HG02840 (cell line): ENCODE data around the gene CXCR5.

Experiments used
- ATAC-seq: cut with Tn5 transposase; IDR thresholded peaks from one replicate; pipeline ENCODE4 v1.9.1; 2021; ENCODE audit warnings: mild to moderate bottlenecking, moderate library complexity, moderate number of reproducible peaks; ENCODE audit not compliant: unreplicated experiment, low FRiP score

CXCR5 gene

DNA sequence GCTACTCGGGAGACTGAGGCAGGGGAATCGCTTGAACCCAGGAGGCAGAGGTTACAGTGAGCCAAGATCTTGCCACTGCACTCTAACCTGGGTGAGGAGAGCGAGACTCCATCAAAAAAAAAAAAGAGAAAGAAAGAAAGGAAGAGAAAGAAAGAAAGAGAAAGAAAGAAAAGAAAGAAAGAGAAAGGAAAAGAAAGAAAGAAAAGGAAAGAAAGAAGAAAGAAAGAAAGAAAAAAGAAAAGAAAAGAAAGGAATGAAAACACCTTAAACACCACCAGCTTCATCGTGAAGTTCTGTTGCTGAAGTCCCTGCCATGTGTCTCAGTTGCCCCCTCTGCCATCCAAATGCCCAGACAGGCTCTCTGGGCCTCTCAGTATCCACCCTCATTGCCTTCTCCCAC is 9.9 kb upstream of the CXCR5 start:
- no peak for ATAC-seq

DNA sequence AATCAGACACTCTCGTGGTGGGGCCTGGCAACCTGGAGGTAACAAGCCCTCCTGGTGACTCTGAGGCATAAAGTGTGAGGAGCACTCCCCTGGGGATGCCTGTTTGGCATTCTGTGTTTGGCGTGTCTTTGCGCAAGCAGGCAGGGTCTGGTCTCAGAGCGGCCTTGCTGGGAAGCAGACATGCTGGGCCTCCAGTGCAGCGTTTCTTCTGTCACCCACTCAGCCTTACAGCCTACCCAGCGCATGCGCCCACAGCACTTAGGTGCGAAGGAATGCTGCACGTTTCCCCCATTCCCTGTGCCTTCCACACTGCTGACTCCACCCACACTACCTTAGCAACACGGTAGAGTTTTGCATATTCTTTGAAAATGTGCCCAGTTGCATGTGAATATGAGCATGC is 7.4 kb upstream of the CXCR5 start:
- no peak for ATAC-seq

DNA sequence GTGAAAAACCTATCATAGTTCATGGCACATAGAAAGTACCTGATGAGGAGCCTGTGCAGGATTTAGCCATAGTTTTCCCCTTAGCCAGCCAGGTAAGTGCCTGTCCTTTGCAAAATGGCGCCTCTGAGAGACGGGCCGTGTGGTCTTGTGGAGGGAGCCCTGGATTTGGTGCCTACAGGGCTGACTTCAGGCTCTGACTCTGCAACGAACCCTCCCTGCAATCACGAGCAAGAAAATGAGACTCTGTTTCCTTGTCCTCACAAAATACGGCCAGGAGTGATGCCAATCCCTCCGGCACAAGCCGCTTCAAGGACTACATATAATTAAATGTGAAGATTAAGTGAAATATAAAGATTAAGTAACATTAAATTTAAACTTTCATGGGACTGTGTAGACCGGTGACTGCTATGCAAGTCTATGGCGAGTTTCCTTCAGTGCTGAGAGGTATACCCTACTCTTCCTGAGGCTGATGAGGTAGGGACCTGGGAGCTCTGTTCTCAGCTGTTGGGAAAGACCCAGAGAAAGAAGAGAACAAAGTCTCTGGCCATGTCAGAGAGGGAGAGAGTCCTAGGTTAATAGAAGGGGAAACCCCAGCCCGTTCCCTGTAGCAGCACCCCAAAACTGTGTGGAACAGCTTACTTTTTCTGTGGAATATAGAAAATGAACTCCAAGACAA is 6.1 kb upstream of the CXCR5 start:
- no peak for ATAC-seq

DNA sequence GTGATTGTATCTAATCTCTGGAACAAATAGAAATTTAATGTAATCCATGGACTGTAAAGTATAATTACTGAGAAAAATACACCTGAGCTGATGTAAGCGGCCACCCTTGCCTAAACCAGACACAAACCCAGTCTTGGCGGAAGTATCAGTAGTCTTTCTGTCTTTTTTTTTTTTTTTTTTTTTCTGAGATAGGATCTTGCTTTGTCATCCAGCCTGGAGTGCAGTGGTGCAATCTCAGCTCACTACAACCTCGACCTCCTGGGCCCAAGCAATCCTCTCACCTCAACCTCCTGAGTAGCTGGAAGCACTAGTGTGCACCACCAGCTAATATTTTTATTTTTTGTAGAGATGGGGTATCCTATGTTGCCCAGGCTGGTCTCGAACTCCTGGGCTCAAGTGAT is 5.5 kb upstream of the CXCR5 start:
- no peak for ATAC-seq

DNA sequence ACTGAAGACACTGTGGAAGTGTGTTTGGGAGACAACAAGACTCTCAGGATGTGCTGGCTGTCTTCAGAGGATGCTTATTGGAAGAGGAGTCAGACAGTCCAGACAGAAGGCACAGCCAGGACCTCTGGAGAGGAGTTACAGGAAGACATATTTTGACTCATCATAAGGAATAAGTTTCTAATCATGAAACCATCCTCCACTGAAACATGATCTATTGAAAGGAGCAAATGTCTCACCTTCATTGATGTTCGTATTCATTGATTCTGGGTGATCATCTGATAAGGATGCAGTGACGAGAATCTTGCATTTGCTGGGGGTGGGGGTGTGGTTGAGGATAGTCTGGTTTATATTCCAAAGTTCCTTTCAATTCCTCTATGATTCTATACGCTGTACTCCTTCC is 2.5 kb upstream of the CXCR5 start:
- no peak for ATAC-seq

DNA sequence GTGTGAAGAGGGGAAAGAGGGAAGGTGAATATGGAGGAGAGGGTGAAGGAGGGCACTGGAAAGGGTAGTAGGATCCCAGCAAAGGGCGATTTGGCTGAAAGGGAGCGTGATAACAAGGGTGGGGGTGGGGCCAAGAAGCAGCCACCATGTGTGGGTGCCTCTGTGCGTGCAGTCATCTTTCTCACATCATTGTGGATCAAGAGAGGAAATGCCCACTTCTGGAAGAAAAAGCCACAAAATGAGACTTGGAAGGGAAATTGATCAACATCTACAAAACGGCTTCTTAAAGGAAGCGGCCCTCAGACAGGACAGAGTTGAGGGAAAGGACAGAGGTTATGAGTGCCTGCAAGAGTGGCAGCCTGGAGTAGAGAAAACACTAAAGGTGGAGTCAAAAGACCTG is 1.2 kb upstream of the CXCR5 start:
- no peak for ATAC-seq

DNA sequence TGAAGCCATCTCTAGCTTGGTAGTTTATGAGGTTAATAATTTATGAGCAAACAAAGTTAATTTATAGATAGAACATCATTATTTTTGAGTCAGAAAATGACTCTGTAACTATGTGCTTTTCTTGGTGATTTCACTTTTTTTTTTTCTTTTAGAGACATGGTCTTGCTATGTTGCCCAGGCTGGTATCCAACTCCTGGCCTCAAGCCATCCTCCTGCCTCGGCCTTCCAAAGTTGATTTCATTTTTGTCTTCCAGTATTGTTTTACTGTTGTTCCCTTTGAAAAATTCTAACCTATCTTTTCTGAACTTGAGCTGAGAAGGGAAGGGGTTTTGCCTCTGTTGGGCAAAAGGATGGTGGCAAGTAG is 706 bp upstream of the CXCR5 start:
- no peak for ATAC-seq

DNA sequence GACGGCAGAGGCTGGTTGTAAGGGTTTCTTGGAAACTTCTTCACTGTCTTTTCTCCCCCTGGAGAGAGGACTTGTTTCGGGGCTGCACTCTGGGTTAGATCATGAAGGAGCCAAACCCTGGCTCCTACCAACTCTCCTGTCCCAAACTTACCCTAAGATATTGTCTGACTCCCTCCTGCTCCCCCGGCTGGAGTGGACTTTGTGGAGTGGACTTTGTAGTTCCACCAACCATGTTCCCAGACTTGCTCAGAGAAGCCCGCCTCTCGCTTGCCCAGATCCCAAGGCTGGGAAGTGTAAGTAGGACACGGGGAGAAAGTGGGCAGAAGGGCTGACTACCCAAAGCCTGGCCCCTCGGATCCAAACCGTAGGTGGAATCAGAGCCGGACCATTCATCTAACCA is 1.2 kb downstream of the CXCR5 start:
- ATAC-seq, result no peak

DNA sequence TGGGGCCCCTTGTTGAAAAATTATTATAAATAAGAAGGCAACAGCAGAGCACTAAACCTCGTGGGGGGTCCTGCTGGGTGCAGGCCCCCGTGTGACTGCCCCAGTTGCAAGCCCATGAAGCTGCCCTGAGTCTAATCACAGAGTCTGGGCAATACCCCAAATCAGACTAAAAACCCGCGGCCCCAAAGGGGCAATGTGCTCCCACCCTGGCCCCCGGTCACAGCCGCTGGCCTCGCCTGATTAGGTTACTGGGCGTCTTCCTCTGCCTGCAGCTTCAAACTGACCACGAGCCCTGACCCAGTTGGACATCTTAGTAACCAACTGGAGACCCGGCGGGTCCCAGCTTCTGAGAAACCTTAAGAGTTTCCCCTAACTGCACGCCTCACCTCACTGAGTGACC is 1.6 kb downstream of the CXCR5 start:
- no peak for ATAC-seq

DNA sequence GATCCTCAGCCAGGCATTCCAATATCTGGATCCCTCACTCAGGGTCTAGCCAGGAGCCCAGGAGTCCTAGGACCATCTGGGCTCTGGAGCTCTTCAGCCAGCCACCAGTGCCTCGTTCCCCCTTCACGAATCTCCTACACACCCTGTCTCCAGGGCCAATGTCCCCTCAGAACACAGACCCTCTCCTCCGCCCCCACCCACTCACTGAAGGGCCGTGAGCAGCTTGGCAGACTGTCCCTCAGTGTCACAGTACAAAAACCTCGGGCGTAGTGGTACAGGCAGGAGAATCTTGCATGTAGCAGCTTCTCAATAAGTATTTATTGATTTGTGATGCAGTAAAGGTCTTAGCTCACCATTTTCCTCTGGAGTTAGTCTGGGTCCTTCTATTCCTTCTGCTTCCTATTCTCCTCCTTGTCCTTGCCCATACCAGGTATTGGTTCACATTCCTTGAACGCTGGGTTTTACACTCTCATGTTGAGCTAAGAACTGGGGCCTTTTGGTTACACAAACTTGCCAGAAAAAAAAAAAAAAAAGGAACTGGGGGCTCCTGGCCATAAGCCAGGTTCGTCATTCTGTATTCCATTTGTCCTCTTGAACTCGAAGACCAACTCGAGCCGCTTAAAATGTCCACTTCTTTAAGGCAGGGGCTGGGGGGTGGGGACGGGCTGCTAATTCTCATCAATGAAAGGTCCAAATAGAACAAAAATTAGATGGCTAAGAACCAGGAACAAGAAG is 2.3 kb downstream of the CXCR5 start:
- no peak for ATAC-seq

DNA sequence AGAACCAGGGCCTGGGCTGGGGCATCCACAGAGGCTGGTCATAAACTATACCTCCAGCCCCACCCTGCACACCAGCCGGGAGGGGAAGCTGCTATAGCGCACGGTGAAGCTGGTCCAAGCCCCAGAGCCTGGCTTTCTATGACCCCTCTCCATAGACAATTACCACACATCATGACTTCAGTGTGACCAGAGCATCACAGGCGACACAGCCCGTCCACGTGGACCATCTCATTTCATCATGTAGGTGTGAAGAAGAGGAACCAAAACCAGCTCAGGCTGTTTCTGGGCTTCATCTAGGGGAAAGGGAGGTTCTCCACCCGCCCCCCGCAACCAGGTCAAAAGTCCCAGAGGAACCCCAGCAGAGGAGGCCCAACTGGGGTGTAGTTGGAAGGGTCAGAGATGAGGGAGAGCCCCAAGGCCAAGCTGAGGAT is 3.0 kb downstream of the CXCR5 start:
- no peak for ATAC-seq

DNA sequence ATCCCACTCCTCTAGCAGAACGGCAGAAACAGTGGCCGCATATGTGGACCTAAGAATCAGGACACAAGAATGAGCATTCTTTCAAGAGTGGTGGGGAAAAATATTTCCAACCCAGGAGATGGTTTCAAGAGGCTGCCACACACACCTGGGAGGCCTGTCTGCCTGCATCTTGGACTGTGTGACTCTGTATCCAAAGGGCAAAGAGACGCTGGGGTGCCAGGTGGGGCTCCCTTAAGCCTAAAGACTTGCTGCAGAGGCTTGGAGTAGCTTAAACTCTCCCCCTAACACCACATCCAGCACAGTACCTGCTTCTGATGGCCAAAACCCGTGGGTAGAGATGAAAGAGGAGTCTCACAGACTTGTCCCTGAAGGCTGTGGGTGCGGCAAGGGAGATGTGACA is 3.5 kb downstream of the CXCR5 start:
- ATAC-seq, result no peak

DNA sequence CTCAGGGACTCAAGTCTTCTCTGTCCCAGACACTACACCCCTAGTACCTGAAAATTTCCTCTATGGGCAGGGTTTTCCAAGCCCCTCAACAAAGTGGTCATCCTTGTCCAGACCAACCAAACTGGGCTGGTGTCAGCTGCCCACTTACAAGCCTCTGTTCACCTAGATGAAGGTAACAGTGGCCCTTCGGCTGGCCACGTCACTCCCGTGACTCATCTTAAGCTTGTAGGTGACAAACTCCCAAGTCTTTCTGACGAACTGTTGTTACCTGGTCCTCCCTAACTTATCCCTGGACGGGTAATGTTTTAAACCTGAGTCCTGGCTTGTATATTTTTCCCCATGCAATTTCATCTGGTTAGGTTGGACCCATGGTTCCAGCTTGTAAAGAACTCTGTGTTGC is 4.7 kb downstream of the CXCR5 start:
- no peak for ATAC-seq

DNA sequence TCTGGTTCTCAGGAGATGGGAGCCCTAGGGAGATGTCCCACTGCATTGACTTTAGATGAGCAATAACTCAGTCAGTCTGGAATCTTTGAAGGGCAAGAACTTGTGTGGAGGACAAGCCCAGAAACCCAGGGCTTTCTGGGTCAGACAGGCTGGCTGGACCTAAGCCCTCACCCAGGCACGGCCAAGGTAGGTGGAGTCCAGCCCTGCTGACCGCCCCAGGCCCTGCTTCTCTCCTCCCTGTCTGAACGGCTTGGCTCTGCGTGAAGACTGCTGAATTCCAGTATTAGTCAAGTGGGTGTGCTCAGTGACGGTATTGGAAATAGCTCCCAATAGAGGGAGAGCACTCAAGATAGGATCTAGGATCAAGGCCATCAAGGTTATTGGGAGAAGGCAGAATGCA is 6.1 kb downstream of the CXCR5 start:
- ATAC-seq, result no peak

DNA sequence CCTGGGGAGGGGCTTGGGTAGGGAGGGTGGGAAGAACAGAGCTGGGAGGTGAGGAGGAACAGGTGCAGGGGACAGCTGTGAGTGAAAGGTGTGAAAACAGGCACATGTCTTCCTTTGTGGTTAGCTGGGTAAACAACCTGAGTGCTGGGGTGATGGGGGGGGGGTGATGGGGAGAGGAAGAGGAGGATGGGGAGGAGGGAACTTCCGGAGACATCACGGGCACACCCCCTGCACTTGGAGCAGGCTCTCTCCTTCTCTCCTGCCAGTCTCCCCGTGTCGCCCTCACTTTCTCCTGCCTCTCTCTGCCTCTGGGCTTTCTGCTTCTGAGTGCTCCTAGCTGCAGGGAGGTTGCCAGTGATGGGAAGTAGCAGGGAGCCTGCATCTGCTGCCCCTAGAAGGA is 8.8 kb downstream of the CXCR5 start:
- no peak for ATAC-seq

DNA sequence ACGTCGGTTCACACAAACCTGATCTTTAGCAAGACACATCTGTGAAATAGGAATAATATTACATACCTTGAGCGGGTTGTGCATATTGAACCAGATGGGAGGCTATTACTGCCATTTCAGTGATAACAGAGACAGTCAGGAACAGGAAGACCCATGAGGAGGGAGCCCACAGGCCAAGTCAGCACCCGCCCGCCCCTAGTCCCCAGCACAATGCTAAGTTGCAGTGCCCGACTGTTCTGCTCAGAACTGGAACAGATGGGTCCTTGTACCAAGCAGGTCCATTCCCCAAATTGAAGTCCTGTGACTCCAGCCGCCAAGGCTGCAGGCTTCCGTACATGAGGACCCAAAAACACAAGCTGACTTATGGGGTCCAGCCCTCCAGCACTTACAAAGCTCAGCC is 9.3 kb downstream of the CXCR5 start:
- no peak for ATAC-seq

DNA sequence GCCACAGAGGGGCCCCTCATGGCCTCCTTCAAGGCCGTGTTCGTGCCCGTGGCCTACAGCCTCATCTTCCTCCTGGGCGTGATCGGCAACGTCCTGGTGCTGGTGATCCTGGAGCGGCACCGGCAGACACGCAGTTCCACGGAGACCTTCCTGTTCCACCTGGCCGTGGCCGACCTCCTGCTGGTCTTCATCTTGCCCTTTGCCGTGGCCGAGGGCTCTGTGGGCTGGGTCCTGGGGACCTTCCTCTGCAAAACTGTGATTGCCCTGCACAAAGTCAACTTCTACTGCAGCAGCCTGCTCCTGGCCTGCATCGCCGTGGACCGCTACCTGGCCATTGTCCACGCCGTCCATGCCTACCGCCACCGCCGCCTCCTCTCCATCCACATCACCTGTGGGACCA is 10.0 kb downstream of the CXCR5 start:
- no peak for ATAC-seq

DNA sequence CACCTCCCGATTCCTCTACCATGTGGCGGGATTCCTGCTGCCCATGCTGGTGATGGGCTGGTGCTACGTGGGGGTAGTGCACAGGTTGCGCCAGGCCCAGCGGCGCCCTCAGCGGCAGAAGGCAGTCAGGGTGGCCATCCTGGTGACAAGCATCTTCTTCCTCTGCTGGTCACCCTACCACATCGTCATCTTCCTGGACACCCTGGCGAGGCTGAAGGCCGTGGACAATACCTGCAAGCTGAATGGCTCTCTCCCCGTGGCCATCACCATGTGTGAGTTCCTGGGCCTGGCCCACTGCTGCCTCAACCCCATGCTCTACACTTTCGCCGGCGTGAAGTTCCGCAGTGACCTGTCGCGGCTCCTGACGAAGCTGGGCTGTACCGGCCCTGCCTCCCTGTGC is 10.5 kb downstream of the CXCR5 start:
- no peak for ATAC-seq

DNA sequence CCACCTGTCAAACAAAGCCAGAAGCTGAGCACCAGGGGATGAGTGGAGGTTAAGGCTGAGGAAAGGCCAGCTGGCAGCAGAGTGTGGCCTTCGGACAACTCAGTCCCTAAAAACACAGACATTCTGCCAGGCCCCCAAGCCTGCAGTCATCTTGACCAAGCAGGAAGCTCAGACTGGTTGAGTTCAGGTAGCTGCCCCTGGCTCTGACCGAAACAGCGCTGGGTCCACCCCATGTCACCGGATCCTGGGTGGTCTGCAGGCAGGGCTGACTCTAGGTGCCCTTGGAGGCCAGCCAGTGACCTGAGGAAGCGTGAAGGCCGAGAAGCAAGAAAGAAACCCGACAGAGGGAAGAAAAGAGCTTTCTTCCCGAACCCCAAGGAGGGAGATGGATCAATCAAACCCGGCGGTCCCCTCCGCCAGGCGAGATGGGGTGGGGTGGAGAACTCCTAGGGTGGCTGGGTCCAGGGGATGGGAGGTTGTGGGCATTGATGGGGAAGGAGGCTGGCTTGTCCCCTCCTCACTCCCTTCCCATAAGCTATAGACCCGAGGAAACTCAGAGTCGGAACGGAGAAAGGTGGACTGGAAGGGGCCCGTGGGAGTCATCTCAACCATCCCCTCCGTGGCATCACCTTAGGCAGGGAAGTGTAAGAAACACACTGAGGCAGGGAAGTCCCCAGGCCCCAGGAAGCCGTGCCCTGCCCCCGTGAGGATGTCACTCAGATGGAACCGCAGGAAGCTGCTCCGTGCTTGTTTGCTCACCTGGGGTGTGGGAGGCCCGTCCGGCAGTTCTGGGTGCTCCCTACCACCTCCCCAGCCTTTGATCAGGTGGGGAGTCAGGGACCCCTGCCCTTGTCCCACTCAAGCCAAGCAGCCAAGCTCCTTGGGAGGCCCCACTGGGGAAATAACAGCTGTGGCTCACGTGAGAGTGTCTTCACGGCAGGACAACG is 11.7 kb downstream of the CXCR5 start:
- ATAC-seq, result no peak

DNA sequence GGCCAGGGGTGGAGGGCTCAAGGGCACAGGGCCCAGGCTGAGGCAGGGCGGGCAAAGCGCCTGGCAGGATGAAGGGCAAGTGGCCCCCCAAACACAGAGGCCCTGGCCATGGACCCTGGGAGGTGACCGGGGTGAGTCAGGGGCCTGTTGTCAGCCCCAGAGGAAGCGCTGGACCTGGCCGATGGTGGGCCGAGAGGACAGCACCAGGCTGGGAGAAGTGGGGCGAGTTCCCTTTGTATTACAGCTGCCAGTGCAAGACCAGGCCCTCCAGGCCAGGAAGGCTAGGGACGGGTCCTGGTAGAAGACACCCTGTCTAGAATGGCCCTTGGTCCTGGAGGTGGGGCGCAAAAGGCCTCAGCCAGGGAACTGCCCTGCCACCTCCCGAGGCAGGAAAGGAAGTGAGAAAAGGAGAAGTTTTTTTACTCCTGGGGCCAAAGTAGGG is 12.8 kb downstream of the CXCR5 start:
- ATAC-seq, result no peak

DNA sequence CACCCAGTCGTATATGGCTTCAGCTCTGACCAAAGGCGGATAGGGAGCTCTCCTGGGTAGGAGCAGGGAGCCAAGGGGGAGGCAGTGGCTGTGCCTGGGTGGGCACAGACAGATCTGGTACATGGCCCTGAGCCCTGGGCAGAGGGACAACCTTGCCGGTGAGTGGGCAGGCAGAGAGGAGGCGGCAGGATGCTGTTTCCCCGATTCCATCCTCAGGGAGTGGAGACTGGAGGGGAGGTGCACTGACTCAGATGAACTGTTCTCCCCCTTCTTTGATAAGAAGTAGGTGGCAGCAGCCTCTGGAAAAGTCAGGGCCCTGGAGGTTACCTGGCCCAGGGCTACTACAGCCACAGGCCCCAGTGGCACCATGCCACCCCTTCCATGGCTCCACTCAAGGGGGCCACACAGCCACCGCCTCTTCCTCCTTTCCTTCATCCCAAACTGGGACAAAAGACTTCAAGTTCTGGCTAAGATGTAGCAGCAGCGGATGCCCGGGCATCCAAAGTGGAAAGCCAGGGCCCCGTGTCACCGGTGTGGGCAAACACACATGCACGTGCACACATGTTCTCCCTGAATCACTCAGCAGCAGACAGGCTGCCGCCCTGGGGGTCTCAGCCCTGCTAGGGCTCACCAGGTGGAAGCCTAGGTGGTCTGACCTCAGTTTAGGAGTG is 13.4 kb downstream of the CXCR5 start:
- no peak for ATAC-seq
